GM19467 (cell line): ENCODE data around the gene CCNL2.
"Not testable (repeated sequence)": the region's sequence is repeated elsewhere in the genome, so short reads cannot be mapped to it uniquely, and the experiment has no call there.

Source experiments
- ATAC-seq: cut with Tn5 transposase; IDR thresholded peaks from one replicate; pipeline ENCODE4 v1.9.1; 2021; ENCODE audit warnings: mild to moderate bottlenecking, moderate library complexity; ENCODE audit not compliant: unreplicated experiment

Gene CCNL2

DNA sequence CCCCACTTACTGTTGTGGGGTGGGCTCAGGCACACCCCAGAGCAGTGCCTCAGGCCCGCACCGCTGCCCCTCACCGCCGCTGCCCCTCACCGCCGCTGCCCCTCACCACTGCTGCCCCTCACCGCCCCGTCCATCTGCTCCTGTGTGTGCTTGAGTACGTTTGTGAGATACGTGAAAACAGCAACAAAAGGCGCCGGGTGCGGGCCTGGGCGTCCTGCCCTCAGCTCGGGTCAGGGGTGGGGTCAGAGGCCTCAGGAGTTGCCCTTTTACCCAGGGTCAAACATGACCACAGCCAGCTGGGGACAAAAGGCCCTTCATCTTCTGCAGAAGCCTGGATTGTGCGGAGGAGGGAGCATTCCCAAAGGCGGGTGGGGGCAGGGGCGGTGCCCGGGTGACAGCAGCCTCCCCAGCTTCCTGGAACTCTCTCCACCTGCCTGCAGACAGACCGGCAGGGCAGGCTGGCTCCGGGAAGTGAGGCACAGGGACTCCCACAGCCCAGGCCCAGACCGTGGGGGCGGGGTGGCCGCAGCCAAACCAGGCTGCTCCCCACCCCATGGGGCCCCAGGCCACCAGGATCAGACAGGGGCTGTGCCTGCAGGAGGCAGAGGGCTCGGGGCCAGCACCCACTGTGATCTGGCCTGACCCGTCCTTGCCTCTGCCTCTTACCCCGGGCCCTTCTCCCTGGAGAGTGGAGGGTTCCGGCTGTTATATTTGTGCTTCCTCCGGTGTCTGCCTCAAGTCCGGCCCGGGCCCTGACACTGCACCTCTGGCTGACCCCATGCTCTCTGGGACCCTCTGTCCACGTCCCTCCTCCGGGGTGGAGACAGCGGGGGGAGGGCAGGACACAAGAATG, 34.0 kb upstream of the CCNL2 start:
- ATAC-seq: no peak

DNA sequence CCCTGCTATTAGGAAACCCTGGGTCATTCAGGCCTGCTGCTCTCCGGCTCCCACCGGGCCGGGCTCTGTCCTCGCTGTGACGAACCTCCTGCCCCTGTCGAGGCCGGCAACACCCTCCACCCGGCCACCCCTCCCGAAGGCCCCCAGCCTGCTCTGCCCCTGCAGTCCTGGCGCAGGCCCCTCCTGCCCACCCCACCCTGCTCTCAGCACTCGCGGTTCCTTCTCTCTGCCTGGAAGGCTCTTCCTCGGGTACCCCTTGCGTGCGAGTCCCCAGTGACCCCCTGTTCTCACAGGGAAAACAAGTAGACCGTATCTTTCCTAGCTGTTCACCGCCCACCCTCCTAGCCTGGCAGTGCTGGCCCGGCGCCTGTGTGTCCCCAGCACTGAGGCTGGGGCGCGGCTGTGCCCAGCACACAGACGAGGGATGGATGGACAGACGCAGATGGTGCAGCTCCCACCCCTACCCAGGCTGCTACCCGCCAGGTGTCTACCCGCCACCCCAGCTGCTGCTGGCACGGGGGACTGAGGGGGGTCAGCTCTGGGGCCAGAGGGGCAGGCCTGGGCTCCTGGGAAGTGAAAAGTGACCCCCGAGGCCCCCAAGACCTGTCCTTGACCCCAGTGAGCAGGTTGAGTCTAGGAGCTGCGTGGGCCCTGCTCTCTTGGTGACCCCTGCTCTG, 33.3 kb upstream of the CCNL2 start:
- ATAC-seq: no peak

DNA sequence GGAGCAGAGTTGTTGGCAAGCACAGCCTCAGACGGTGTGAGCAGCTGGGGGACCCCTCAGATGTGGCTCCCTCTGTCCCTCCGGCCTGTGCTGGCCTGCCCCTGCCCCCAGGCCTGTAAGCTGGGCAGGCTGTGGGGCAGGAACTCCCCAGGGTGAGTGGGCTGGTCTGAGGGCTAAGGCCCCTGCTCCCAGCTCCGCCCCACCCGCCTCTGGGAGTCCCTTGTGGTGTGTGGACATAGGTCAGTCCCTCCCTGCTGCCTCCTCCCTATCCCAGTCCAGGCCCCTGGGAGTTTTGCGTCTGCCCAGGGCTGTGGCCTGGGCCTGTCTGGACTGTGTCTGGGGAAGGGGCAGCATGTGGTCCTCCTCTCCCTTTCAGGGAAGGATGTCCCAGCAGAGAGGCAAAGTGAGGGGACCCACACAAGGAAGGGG, 32.7 kb upstream of the CCNL2 start:
- ATAC-seq: no peak

DNA sequence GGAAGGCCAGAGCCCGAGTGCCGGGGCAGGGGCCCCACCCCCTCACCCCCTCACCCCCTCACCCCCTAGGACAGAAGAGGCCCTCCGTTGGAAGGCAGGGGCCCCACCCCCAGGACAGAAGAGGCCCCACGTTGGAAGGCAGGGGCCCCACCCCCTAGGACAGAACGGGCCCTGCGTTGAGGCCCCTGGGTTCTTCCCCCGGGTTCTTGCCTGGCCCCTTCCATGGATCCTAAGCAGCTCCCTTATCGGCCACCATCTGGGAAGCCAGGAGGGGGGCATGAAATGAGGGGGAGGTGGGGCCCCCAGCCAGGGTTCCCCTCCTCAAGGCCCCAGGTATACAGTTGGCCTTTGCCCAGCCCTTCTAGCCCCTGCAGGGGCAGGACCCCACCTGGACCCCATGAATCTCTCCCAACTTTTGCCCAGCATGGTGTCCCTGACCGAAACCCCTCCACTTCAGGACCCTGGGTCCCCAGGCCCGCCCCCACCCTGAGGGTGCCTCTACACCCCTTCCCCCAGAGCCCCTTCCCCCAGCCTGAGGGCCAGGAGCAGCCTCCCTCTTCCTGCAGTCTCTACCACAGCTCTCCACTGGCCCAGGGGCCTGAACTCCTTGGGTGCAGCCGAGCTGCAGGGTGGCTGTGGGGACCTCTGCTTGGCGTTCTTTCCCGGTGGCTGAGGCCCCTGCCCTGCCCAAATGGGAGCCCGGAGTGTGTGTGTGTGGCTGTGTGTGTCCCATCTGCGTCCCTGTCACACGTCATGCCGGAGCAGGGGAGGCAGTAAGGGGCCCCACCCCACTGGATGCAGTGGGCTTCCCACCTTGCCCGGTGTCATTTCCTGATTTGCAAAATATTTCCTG, 32.1 kb upstream of the CCNL2 start:
- no peak for ATAC-seq

DNA sequence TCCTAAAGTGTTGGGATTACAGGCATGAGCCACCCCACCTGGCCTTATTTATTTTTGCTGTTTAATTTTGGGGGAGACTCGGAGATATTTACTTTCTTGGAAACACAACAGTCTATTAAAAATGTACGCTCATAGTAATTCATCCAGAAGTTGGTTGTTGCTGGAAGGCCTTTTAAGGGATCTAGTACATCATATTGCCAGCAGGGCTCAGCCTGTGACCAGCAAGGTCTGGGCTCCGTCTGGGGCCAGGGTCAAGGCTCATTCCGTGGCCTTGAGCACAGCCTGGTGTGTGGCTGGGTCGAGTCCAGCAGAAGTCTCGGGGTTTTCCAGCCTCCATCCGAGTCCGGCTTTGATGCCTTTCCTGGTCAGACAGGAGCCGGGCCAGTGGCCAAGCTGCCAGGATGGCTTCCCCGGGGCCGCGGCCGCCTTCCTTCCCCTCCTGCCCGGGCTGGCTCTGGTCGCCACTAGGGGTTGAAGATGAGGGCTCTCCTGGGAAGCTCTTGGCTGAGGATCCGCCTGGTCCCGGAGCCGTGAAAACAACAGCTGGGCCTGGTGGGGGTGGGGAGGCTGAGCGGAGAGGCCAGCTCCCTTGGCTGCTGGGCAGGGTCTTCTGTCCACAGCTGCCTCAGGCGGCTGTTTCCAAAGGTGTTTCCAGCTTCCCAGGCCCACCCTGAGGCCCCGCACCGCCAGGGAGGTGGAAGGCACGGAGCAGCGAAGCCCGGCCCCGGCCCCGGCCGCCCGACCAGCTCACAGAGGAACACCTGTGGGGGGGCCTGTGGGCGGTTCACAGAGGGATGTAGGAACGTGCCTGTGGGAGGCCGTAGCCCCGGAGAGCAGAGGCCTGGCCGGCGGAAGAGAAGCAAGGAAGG, 31.2 kb upstream of the CCNL2 start:
- no peak for ATAC-seq

DNA sequence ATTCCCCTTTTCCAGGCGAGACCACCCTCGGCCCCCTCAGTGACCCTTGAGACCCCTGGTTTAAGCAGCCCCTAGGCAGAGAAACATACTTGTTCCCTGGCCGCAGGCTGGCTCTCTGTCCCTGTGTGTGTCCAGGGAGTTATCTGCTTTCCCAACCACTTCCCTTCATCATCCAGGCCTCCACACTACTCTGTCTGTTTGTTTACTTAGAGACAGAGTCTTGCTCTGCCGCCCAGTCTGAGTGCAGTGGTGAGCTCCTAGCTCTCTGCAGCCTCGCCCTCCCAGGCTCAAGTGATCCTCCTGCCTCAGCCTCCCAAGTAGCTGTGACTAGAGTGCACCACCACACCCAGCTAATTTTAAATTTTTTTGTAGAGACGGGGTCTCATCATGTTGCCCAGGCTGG, 30.5 kb upstream of the CCNL2 start:
- no peak for ATAC-seq

DNA sequence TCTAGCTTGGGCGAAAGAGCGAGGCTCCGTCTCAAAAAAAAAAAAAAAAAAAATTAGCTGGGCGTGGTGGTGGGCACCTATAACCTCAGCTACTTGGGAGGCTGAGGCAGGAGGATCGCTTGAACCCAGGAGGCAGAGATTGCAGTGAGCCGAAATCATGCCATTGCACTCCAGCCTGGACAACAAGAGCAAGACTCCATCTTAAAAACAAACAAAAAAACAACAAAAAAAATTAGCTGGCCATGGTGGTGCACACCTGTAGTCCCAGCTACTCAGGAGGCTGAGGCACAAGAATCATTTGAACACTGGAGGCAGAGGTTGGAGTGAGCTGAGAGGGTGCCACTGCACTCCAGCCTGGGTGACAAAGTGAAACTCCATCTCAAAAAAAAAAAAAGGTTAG, 29.8 kb upstream of the CCNL2 start:
- ATAC-seq: not testable (repeated sequence)

DNA sequence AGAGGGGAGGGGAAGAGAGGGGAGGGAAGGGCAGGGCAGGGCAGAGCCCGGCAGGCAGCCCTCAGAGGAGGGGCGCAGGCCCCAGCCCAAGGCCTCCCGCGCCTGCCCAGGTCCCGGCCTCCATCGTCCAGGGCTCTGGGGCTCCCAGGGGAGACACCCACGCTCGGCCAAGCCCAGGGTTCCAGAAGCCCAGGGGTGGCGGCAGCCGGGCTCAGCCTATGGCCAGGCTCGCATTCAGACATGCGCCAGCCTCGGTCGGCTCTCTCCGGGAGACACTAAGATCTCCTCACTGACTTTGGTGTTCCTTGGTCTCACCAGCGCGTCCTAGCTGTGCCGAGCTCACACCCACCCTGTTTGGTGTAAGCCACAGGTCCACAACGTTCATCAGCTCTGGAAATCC, 29.0 kb upstream of the CCNL2 start:
- ATAC-seq: no peak

DNA sequence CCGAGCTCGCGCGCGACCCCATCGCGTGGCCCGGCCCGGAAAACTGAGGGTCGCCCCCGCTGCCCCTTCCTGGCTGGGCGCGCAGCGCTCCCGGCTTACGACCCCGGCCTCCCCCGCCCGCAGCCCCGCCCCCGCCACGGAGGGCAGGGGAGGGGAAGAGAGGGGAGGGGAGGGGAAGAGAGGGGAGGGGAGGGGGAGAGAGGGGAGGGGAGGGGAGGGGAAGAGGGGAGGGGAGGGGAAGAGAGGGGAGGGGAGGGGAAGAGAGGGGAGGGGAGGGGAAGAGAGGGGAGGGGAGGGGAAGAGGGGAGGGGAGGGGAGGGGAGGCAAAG, 28.6 kb upstream of the CCNL2 start:
- no peak for ATAC-seq

DNA sequence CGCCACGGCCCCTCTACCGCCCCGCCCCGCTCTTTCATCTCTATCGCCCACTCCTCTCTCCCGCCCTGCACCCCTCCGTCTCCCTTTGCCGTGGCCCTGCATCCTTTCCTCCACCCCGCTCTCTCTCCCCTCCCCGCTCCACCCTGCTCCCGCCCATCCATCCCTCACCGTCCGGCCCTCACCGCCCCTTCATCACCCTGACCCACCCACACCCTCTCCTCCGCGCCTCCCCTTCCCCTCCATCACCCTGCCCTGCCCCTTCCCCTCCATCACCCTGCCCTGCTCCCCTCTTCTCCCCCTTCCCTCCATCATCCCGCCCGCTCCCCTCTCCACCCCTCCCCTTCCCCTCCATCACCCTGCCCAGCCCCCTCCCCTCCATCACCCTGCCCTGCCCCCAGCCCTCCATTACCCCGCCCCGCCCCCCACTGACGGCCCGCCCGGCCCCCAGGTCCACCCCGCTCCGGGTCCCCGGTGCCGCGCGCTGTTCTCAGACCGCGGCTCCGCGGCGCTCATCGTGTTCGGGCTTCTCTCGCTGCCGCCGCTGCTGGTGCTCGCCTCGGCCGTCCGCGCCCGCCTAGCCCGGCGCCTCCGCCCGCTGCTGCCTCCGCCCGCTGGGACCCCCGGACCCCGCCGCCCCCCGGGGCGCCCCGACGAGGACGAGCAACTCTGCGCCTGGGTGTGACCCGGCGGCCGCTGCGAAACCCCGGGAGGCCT, 28.1 kb upstream of the CCNL2 start:
- ATAC-seq: no peak

DNA sequence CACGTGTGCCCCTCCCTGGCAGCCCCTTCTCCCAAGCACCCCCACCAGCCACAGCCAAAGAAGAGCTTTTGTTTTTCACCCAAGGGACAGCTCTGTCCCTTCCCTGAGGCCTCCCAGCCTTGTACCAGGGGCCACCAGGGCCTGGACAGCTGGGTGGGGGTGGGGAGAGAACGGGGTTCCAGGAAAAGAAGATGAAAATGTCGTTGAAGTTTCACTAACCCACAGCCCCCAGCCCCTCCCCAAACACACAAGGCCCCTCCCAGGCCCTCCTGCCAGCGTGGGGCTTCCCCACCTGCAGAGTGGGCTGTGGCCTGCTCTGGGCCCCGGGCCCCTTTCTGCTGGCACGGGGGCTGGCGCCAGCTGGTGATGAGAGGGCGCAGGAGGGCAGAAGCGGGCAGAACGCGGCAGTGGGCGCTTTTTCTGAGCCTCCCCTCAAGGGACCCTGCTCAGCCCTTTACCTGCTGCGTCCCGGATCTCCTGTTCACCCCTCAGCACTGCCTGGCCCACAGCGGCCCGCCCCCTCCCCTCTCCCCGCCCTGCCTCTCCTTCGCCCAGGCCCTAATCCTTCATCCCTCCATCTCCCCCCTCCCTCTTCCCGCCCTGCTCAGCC, 27.5 kb upstream of the CCNL2 start:
- no peak for ATAC-seq

DNA sequence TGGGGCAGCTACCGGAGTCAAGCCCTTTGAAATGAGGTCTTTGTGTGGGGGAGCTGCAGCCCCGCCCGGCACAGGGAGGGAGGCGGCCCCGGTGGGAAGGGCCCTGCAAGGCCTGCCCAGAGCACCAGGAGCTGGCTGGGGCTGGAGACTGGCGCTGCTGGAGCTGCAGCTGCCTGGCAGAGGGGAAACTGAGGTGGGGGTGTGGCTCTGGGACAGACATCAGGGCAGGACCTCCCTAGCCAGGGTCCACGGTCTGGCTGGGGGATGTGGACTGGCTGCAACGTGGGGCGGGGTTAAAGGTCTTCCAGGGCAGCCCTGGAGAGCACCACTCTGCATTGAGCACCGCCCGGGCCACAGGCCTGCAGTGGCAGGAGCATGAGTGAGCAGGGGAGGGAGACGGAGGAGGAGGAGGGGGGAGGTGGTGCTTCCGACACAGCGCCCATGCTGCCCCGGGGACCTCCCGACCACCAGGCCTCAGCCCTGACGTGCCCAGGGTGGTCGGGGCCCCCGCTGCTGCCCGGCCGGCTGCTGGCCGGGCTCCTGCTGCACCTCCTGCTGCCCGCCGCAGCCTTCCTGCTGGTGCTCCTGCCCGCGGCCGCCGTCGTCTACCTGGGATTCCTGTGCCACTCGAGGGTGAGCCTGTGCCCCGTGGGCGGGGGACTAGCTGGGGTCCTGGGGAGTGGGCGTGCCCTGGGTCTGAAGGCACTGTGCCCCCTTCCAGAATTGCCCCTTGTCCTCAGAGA, 26.8 kb upstream of the CCNL2 start:
- no peak for ATAC-seq

DNA sequence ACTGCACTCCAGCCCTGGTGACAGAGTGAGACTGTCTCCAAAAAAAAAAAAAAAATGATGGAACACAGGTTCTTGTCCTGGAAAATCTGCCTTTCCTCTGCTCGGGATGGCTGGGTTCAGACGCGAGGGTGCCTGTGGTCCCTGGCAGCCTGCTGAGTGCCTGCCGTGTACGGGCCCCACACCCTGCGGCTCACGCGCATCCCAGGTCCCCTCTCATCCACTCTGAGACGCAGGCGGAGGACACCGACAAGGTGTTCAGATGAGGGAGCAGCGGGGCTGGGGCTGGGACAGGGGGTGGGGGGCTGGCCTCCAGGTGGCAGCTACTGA, 26.3 kb upstream of the CCNL2 start:
- ATAC-seq: no peak

DNA sequence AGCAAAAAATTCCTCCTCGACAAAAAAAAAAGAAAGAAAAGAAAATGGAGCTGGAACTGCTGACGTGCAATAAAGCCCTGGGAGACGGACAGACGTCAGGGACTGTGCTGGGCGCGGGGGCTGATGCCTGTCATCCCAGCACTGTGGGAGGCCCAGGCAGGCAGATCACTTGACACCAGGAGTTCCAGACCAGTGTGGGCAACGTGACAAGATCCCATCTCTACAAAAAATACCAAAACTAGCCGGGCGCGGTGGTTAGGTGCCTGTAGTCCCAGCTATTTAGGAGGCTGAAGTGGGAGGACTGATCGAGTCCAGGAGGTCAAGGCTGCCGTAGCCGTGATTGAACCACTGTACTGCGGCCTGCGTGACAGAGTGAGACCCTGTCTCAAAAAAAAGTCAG, 25.6 kb upstream of the CCNL2 start:
- no peak for ATAC-seq

DNA sequence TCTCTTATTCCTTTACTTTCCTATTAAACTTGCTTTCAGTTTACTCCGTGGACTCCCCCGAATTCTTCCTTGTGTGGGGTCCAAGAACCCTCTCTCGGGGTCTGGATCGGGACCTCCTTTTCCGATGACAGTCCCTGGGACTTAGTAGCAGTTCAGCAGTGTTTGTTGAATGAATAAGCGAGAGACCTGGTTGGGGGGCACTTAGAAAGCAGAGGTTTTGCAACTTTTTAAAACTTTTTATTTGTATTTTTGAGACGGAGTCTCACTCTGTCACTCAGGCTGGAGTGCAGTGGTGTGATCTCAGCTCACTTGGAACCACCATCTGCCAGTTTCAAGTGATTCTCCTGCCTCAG, 24.1 kb upstream of the CCNL2 start:
- ATAC-seq: no peak

DNA sequence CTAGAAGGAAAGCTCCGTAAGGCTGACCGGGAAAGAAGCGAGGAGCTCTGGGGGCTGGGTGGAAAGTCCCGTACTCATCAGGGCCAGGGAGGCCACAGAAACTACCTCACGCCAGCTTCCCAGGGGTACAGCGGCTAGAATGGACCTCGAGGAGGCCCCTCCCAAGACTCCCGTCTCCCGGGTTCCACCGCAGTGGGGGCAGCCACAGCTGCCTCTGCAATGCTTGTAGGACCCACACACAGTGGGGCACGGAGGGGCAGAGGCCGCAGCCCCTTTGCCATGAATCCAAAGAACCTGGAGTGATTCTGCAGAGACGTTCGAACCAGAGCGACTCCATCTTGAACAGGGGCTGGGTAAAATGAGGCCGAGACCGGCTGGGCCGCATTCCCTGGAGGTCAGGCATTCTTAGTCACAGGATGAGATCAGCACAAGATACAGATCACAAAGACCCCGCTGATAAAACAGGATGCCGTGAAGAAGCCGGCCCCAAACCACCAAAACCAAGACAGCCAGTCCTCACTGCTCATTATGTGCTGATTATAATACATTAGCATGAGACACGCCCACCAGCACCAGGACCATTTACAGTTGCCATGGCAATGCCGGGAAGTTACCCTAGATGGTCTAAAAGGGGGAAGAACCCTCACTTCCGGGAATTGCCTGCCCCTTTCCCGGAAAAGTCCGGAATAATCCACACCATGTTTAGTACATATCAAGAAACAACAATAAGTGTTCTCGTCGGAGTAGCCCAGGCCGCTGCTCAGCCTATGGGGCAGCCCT, 23.5 kb upstream of the CCNL2 start:
- no peak for ATAC-seq

DNA sequence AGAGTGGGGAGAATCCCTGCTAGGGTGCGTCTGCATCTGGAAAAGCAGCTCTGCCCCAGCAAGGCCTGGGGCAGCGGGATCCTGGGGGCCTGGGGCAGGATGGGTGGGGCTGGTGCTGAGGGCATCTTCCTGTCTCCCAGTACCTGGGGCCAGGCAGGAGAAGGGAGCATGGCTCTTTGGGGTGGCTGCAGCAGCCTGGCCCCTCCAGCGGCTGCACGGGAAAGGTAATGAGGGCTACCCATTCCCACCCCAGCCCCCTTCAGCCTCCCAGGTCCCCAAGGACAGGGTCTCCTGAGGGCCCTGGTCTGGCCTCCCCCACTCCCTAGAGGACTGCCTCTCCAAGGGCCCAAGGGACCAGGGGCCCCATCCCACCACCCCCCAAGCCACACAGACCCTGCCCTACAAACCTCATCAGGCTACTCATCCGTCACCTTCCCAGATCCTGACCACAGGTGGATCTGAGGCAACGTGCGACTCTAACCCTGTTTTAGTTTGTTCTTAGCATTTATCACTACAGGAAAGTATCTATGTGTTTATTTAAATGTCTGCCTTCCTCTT, 22.9 kb upstream of the CCNL2 start:
- no peak for ATAC-seq
